ENCODE results near the gene APBB1IP.

APBB1IP gene

GRCh38 chr10:26507441-26507840, 69.3 kb downstream of the APBB1IP start:
- no peak for DNase-seq (ENCODE audit: low spot score)

DNA sequence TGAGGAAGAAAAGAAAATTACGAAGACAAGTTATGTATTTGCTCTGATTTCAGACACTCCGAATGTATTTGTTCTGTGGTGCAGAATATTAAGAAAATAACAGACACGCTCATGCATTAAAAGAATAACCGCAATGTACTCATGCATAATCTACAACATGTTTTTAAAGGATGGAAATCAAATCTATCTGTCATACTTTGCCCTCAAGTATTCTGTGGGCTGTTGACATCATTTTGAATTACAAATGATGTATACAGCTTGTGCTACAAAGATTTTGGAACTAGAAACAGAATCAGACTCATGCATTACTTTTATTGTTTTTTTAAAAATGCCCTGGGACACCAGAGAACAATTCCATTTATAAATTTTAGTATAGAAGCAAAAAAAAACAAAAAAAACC, 69.9 kb downstream of the APBB1IP start:
- DNase-seq (ENCODE audit: low spot score), result no peak

GRCh38 chr10:26509307-26509706, 71.2 kb downstream of the APBB1IP start:
- DNase-seq (ENCODE audit: low spot score), result no peak

GRCh38 chr10:26513101-26513500, 75.0 kb downstream of the APBB1IP start:
- no peak for DNase-seq (ENCODE audit: low spot score)

DNA sequence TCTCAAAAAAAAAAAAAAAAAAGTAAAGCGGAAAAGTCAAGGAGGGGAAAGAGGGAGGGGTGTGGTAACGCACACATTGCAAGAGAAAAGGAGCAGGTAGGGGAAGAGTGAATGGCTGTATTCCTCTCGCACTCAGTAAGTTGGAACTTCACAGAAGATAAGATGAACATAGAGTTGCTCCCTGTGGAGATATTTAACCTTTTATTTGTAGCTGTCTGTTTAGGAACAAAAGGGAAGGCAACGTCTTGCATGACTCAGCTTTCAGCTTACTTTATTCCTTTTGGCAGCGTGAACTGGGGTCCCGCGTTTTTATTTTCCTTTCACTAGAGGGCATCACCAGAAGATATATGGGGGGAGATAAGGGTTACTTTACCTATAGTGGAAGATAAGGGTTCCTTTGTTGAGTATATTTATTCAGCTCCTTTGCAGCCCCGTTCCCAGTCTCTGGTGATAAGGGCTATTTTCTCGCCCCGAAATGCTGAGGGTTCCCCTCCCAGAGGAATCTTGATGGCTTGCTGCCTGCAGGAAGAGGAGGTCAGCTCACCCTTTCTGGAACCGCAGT, 78.5 kb downstream of the APBB1IP start:
- DNase-seq (ENCODE audit: low spot score), result no peak

GRCh38 chr10:26517141-26517867, 79.2 kb downstream of the APBB1IP start:
- DNase-seq (ENCODE audit: low spot score), result no peak

DNA sequence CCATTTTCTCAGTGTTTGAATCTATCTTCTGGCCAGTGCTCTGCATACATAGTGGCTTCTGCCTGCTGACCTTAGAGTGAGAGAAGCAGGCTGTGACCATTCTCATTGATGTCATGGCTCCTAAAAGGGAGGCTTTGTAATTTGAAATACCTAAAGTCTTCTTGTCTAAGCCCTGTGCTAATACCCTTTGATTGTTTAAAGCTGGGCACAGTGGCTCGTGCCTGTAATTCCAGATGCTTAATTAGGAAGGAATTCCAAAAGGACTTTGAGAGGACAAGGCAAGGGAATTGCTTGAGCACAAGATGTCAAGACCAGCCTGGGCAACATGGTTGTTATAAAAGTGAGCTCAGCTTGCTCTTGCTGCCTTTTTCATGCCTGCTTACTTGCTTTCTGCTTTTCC, 81.7 kb downstream of the APBB1IP start:
- DNase-seq (ENCODE audit: low spot score), result no peak

DNA sequence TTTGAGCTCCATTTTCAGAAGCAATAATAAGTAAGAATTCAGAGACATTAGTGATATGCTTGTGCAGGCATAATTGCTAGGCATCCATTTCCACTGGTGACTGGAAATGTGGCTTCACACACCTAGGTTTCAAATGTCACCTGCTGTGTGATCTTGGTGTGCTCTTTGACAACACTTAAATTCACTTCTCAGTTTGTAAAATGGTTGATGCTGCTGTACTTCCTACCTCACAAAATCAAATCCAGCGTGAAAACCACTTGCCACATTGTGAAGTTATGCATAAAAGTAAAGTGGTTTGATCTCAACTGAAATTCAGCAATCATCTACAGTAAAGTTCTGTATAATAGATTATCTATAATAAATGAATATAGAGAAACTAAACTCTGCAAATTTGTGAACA, 82.4 kb downstream of the APBB1IP start:
- DNase-seq (ENCODE audit: low spot score), result no peak

DNA sequence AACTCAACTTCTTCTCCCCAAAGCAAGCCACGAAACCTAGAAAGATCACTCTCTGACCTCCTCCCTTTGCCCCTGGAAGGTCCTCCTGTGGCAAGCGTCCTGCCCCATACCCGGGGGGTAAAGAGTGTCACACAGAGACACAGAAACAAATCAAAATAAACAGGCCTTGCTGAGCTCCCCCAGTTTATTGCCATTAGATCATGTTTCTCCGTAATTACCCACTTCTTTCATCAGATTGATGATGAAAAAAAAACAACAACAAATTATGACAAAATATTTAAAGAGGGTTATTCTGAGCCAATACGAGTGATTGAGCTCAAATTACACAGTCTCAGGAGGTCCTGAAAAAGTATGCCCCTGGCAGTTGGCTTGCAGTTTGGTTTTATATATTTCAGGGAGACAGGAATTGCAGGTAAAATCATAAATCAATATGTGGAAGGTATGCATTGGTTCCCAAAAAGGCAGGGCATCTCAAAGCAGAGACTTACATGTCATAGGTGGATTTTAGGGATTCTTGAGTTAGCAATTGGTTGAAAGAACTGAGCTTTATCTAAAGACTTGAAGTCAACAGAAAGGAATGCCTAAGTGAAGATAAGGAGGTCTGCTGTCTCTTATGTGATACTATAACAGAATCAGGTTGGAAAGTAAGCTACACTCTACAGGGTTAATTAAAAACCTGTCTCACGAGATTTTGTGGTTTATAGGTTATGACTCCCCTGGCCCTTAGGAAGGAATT, 86.2 kb downstream of the APBB1IP start:
- no peak for DNase-seq (ENCODE audit: low spot score)

DNA sequence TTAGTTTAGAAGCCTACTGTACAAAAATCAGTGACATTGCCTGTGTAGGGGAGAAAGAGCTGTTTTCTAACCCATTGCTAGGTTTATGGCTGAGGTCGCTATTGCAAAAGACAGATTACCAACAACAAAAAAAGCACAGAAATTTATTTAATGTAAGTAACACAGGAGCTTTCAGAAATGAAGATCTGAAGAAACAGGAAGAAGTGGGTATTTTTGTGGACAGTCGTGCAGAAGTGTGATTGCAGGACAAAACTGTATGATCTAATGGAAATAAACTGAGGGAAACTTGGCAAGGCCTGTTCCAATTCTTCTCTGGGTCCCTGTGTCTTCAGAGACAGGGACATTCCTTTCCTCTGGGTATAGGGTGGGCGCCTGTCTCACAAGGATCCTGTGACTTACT, 87.4 kb downstream of the APBB1IP start:
- DNase-seq (ENCODE audit: low spot score), result no peak

GRCh38 chr10:26527018-26527417, 88.9 kb downstream of the APBB1IP start:
- DNase-seq (ENCODE audit: low spot score), result no peak

DNA sequence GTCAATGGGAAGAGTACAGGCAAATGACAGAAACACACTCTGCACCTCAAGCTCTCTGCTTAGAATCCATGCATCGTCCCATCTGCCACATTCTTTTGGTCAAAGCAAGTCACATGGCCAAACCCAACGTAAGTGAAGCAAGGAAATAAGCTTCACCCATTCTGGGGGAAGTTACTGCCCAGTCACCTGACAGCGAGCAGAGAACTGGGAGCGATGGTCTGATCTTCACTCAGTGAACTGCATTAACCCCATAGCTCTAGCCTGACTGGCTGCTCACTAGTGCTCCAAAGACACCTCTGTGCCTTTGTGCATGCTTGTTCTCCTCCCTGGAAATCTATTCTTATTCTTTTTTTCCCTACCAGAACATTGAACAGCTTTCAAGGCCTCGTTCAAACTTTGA, 89.9 kb downstream of the APBB1IP start:
- DNase-seq (ENCODE audit: low spot score), result no peak

- no peak for DNase-seq (ENCODE audit: low spot score)
Observed at GRCh38 chr10:26528715-26529393, 90.7 kb downstream of the APBB1IP start.

- no peak for DNase-seq (ENCODE audit: low spot score)
Observed at GRCh38 chr10:26534384-26534783, 96.2 kb downstream of the APBB1IP start.

DNA sequence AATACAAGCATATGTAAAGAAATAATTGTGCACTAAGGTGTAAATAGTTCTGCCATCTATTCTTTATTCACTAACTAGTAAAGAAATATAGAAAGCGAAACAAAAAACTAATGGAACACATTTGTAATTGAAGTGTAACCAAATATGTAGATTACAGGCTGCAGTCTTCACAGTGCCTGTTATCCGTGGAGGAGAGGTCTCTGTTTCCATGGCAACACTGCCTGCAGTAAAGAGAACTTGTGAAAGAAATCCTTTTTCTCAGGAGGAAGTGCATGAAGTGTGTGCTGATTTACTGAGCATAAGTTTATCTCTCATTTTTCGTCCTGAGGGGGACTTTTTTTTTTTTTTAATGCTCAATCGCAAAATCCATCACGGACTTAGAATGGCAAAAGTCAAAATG, 102.5 kb downstream of the APBB1IP start:
- no peak for DNase-seq (ENCODE audit: low spot score)

DNA sequence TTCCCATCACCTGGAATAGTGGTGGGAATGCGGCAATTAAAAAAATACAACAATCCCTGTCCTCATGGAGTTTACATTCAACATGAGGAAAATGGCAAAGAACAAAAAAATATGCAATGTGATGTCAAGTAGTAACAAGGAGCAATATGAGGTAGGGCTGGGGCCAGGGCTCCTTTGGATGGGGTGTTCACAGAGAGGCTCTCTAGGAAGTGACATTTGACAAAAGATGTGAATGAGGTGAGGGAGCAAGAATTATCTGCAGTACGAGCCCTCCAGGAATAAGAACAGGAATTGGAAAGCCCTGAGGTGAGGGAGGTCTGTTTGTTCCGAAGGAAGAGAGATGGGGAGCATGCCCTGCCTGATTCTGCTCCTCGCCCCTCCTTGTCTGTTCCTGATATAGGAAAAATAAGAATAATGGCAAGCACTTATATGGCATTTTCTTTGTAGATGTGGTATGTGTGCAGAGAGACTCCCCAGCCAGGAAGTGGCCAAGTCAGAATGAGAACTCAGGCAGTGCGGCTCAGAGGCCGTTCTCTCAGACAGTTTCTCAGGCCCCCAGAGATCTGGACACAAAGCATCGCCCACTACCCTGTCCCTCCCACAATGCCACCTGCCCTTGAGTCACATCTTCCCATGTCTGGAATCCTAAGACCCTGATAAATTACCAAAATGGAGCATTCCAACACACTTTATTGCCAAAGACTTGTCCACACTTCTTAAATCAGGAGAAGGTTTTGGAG, 105.6 kb downstream of the APBB1IP start:
- DNase-seq (ENCODE audit: low spot score), result no peak

DNA sequence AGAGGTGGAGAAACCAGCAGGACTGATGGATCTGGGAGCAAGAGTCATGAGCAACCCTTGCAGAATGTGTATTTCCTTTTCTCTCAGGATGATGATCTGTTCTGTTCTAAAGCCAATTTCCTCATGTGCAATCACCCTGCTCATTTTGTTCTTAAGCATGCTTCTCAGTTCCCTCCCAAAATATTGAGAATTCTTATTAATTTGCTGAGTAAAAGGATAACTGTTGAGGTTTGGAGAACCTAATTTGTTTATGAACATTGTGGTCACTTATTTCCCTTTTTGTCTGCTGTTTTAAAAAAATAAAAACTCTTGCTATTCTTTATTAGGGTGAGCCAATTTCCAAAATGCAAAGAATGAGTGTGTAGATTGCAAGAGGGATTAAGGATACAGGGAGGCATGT, 106.8 kb downstream of the APBB1IP start:
- DNase-seq (ENCODE audit: low spot score), result peak; percentile 20

DNA sequence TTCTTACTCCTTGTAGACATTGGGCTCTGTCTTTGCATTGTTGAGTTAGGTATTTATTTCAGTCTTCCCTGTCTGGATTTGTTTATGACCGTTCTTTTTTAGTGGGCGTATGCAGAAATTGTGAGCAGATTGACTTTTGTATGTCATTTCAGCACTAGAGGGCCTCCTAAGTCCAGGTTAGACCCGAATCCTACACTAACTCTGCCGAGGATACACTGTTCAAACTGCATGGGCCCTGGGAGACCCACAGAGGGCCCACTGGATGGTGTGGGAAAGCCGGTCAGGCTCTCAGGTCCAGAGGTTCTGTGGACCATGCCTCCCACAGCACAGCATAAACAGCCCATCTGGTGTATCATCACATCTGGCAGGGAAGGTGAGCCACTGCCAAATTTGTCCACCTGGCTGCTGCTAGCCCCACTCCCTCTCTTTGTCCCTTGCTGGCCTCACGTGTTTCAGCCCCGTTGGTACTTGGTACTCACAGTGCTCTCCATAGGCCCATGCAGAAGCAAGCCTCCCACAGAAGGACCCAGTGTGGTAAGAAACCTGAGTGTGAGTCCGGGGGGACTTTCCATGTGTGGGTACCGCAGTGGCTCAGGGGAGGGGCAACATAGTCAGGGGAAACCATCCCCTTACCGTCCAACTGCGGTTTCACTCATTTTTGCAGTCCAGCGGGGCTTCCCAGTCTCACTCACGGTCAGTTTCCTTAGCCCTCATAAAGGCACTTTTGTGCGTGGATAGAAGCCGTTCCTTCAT, 112.8 kb downstream of the APBB1IP start:
- DNase-seq (ENCODE audit: low spot score), result no peak

DNA sequence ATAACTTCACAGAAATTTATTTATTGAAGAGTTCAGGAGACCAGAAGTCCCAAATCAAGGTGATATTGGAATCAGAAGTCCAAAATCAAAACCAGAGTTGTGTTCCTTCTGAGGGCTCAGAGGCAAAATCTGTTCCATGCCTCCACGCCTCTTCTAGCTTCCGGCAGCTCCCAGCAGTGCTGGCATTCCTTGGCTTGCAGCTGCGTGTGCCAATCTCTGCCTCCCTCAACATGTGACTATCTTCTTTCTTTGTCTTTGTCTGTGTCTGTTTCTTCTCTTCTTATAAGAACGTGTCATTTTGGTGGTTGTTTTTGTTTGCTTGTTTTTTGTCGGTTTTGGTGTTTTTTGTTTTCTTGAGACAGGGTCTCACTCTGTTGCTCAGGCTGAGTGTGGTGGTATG, 116.1 kb downstream of the APBB1IP start:
- DNase-seq (ENCODE audit: low spot score), result no peak

- DNase-seq (ENCODE audit: low spot score), result peak; percentile 43
Observed at GRCh38 chr10:26555719-26556368, 117.7 kb downstream of the APBB1IP start.
